Mesothelial cell of epicardium (in vitro differentiated cells): ENCODE measurements around the gene MYO1D. TPM values are rescaled to one million over a fixed set of nuclear protein-coding genes. Genes with fewer than 3 reads are reported as not detected.

Experiments used
- DNase-seq, 2 experiments: peaks; one replicate each; pipeline ENCODE4 v3.0.0; 2021; ENCODE audit warnings: low spot score in 2 of 2; ENCODE audit not compliant: unreplicated experiment in 2 of 2
- H3K27ac Mint-ChIP-seq: 2 replicates; pipeline ENCODE4 v1.8.0; 2021; ENCODE audit warnings: mixed read lengths
- H3K27me3 Mint-ChIP-seq: 2 replicates; pipeline ENCODE4 v1.8.0; 2021; ENCODE audit warnings: low read depth, mixed read lengths
- H3K36me3 Mint-ChIP-seq: 2 replicates; pipeline ENCODE4 v1.8.0; 2021; ENCODE audit warnings: mixed read lengths
- H3K4me1 Mint-ChIP-seq: 2 replicates; pipeline ENCODE4 v1.8.0; 2021; ENCODE audit warnings: mixed read lengths
- H3K4me3 Mint-ChIP-seq: 2 replicates; pipeline ENCODE4 v1.8.0; 2021; ENCODE audit warnings: mild to moderate bottlenecking, moderate library complexity, mixed read lengths
- H3K9me3 Mint-ChIP-seq: 2 replicates; pipeline ENCODE4 v1.8.0; 2021; ENCODE audit warnings: mixed read lengths
- CTCF ChIP-seq: fragments of 200-600 bp; sonication (generic); IDR thresholded peaks from one replicate; pipeline ENCODE4 v1.5.0; 2021; ENCODE audit warnings: antibody characterized with exemption; ENCODE audit not compliant: unreplicated experiment
- total RNA-seq: library from RNA; stranded (reverse); gene quantifications from 3 replicates; pipeline ENCODE4 v1.2.1, GENCODE V29; 2021

Gene MYO1D
- total RNA-seq, 1 donor from 2014 or later, result 48.6 TPM

GRCh38 chr17:32517982-32518381 lies 358.9 kb downstream of the MYO1D start:
- Mint-ChIP-seq H3K4me1 (peaks cover 30% of the 10 kb centered on the region), H3K36me3 (no peaks in the 10 kb centered on the region), H3K9me3 (no peaks in the 10 kb centered on the region), H3K27me3 (no peaks in the 10 kb centered on the region), H3K4me3 (no peak overlapping the region), H3K27ac (no peak overlapping the region)
- TF ChIP-seq CTCF, result no peak
- DNase-seq, result no peak

- Mint-ChIP-seq H3K4me1 (peaks cover 26% of the 10 kb centered on the region), H3K4me3 (no peak overlapping the region)
- no peak for DNase-seq
Measured at GRCh38 chr17:32516940-32517701, 359.8 kb downstream of the MYO1D start.

GRCh38 chr17:32516450-32516849 lies 360.5 kb downstream of the MYO1D start:
- Mint-ChIP-seq H3K9me3 (no peaks in the 10 kb centered on the region), H3K36me3 (no peaks in the 10 kb centered on the region), H3K4me3 (no peak overlapping the region), H3K27me3 (no peaks in the 10 kb centered on the region), H3K27ac (no peak overlapping the region), H3K4me1 (peaks cover 26% of the 10 kb centered on the region)
- no peak for DNase-seq
- TF ChIP-seq CTCF, result no peak

More at GRCh38 chr17:32516940-32517701, 359.8 kb downstream of the MYO1D start:
- no peak for TF ChIP-seq CTCF
- Mint-ChIP-seq H3K36me3 (no peaks in the 10 kb centered on the region), H3K27me3 (no peaks in the 10 kb centered on the region), H3K27ac (no peak overlapping the region), H3K9me3 (no peaks in the 10 kb centered on the region)

- H3K4me3 Mint-ChIP-seq, result no peak overlapping the region
- no peaks in the 10 kb centered on the region for H3K9me3 Mint-ChIP-seq
- TF ChIP-seq CTCF, result no peak
- no peak overlapping the region for H3K27ac Mint-ChIP-seq
- no peaks in the 10 kb centered on the region for H3K36me3 Mint-ChIP-seq
- DNase-seq, result no peak
- no peaks in the 10 kb centered on the region for H3K27me3 Mint-ChIP-seq
- H3K4me1 Mint-ChIP-seq, result peaks cover 23% of the 10 kb centered on the region
Measured at GRCh38 chr17:32515677-32516383, 361.1 kb downstream of the MYO1D start.

- no peaks in the 10 kb centered on the region for H3K27me3 Mint-ChIP-seq
- no peak for TF ChIP-seq CTCF
- H3K9me3 Mint-ChIP-seq, result no peaks in the 10 kb centered on the region
- H3K4me1 Mint-ChIP-seq, result peaks cover 12% of the 10 kb centered on the region
- H3K4me3 Mint-ChIP-seq, result no peak overlapping the region
- no peaks in the 10 kb centered on the region for H3K36me3 Mint-ChIP-seq
- DNase-seq, result no peak
- H3K27ac Mint-ChIP-seq, result no peak overlapping the region
Measured at GRCh38 chr17:32514606-32515005, 362.3 kb downstream of the MYO1D start.
